ENCODE results near the gene SURF4.

The SURF4 gene

DNA sequence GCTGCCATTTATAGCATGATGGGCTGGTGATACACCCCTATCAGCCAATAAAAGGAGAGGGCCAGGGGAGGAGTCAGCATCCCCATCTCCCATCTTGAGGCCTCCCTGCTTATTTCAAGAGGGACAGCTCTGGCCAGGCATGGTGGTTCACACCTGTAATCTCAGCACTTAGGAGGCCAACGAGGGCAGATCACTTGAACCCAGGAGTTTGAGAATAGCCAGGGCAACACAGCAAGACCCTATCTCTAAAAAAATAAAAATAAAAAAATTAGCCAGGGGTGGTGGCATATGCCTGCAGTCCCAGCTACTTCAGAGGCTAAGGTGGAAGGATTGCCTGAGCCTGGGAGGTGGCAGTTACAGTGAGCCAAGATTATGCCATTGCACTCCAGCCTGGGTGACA is 32.2 kb upstream of the SURF4 start:
- peaks cover 90% of the 10 kb centered on the region for H3K36me3 ChIP-seq (ENCODE audit: control insufficient read depth, insufficient read depth, low read length)
- no peak overlapping the region for H3K4me3 ChIP-seq (ENCODE audit: extremely low read depth, insufficient read depth, low read length, poor library complexity, severe bottlenecking)
- 100% methylated on average over 1 of the region's 1 CpG; no CpG with 5 or more reads in 1 of the 2 experiments for WGBS, 2 experiments (ENCODE audit: insufficient coverage in 2 of 2)
- H3K27ac ChIP-seq (ENCODE audit: low read depth, low read length, severe bottlenecking): no peak overlapping the region
- H3K9me3 ChIP-seq (ENCODE audit: control insufficient read depth, low read length): no peaks in the 10 kb centered on the region
- H3K4me1 ChIP-seq (ENCODE audit: control insufficient read depth, insufficient read depth, low read length, poor library complexity, severe bottlenecking): no peaks in the 10 kb centered on the region

DNA sequence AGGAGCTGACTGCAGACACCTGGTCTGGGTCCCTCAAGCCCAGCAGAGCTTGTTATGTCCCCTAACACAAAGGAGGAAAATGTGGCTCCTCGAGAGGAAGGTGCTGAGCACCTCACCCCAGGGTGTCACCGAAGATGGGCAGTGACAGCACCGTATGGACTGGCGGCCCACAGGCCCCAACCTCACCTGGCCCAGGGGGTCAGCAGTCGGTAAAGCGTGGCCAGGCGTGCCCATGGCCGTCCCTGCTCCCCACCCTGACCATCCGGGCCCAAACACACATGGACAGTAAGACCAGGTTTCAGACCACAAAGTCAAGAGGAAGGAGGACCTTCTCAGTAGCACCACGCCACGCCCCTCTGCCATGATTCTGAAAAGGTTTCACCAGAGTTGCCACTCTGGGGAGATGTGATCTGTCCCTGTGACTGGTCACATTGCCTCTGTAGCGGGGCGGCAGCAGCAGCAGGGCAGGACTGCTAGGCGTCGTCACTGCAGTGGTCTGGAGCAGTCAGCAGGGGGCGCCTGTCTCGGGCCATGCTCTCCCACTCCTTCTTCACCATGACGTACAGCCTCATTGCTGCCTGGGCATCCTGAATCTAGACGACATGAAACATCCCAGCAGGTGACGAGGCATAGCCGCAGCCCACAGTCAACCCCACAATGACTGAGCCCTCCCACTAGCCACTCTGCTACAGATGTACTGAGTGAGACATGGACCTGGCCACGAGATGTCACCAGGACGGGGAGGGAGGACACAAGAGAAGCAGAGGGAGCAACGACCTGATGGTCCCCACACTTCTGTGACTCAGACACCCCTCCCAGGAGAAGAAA is 30.8 kb upstream of the SURF4 start:
- H3K4me3 ChIP-seq (ENCODE audit: extremely low read depth, insufficient read depth, low read length, poor library complexity, severe bottlenecking): no peak overlapping the region
- no peaks in the 10 kb centered on the region for H3K4me1 ChIP-seq (ENCODE audit: control insufficient read depth, insufficient read depth, low read length, poor library complexity, severe bottlenecking)
- H3K9me3 ChIP-seq (ENCODE audit: control insufficient read depth, low read length): no peaks in the 10 kb centered on the region
- H3K36me3 ChIP-seq (ENCODE audit: control insufficient read depth, insufficient read depth, low read length): peaks cover 77% of the 10 kb centered on the region
- H3K27ac ChIP-seq (ENCODE audit: low read depth, low read length, severe bottlenecking): no peak overlapping the region
- WGBS, 2 experiments (ENCODE audit: insufficient coverage in 2 of 2): 65 to 67% methylated on average over 17 to 24 of the region's 24 CpGs

DNA sequence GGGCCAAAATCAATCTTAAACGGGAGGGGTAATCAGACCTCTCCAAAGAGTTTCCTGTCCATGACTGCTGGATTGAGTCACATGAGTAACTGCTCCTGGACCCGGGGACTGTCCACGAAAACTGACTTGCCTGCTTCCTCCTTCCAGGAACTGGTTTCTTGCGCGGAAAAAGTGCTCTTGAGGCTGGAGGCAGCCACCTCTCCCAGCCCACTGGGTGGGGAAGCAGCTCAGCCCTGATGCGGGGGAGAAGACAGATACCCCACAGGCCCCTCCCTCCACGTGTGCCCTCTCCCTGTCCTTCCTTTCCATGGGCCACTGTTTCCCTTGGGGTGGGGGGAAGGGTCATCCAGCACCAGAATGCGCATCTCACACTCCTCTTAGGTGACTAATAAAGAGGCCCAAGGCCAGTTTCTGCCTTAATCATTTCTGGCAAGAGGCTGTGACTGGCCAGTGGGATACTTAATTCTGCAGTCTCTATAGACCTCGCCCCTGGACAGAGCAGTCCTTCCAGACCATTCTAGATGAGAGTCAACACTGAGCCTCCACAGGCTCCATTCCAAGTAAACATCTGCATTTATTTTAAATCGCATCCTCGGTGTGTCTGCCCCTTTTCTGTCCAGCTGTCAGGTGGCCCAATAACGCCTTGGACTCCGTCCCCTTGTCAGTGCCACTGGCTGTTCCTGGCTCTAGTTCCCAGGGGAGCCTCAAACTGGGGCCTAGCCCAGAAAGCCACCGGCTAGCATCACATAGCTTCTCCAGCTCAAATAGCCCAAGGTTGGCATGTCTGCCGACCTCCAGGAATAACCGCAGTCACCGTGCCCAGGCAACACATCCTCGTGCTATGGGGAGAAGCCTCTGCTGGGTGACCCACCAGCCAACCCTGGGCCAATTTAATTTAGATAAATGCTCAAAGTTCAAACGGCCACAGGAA is 29.9 kb upstream of the SURF4 start:
- peaks cover 68% of the 10 kb centered on the region for H3K36me3 ChIP-seq (ENCODE audit: control insufficient read depth, insufficient read depth, low read length)
- WGBS, 2 experiments (ENCODE audit: insufficient coverage in 2 of 2): 90 to 95% methylated on average over 11 to 13 of the region's 19 CpGs
- H3K4me1 ChIP-seq (ENCODE audit: control insufficient read depth, insufficient read depth, low read length, poor library complexity, severe bottlenecking): no peaks in the 10 kb centered on the region
- no peak overlapping the region for H3K4me3 ChIP-seq (ENCODE audit: extremely low read depth, insufficient read depth, low read length, poor library complexity, severe bottlenecking)
- no peaks in the 10 kb centered on the region for H3K9me3 ChIP-seq (ENCODE audit: control insufficient read depth, low read length)
- no peak overlapping the region for H3K27ac ChIP-seq (ENCODE audit: low read depth, low read length, severe bottlenecking)

DNA sequence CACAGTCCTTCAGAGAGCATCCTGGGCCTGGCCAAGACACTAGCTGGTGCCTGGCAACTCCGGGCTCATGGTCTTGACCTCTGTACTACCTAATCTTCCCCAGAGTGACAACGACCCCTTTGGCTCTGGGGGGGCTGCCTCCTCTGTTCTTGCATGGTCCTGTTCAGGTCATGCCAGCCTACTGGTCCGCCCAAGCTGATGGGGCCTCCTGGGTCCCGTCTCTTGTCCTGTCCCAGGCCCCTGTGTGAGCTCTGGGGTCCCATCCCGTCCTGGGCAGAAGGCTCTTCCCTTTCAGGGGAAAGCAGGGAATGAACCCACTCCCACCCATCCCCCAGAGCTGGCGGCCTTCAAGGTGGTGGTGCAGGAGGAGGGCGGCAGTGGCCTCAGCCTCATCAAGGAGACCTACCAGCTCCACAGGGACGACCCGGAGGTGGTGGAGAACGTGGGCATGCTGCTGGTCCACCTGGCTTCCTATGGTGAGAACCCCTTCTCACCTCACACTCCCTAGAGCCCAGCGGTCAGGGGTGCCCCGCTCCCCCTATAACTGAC is 28.7 kb upstream of the SURF4 start:
- no peaks in the 10 kb centered on the region for H3K4me1 ChIP-seq (ENCODE audit: control insufficient read depth, insufficient read depth, low read length, poor library complexity, severe bottlenecking)
- H3K9me3 ChIP-seq (ENCODE audit: control insufficient read depth, low read length): no peaks in the 10 kb centered on the region
- peaks cover 56% of the 10 kb centered on the region for H3K36me3 ChIP-seq (ENCODE audit: control insufficient read depth, insufficient read depth, low read length)
- 93 to 98% methylated on average over 4 to 7 of the region's 12 CpGs for WGBS, 2 experiments (ENCODE audit: insufficient coverage in 2 of 2)
- no peak overlapping the region for H3K27ac ChIP-seq (ENCODE audit: low read depth, low read length, severe bottlenecking)
- no peak overlapping the region for H3K4me3 ChIP-seq (ENCODE audit: extremely low read depth, insufficient read depth, low read length, poor library complexity, severe bottlenecking)

DNA sequence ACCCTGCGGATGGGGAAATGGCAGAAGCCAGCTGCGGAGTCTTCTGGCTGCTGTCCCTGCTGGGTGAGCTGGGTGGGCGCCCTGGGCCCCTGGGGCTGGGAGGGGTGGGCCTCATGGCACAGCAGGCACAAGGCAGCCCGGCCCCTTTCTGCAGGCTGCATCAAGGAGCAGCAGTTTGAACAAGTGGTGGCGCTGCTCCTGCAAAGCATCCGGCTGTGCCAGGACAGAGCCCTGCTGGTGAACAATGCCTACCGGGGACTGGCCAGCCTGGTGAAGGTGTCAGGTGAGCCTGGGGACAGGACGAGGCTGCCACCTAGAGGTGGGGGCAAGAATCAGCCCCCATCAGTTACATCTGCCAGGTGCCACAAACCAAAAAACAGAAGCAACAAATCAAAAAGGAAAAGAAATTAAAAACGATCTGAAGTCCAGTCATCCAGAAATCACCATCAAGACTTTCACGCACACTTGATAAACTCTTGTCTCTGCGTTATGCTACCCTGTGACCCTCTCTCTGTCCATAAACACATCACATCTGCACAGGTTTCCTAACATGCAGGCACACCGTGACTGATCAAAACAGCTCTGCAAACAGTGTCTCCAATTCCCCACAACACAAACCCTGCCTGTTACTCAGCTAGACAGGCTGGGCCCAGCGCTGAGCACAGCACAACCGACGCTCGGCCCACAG is 28.1 kb upstream of the SURF4 start:
- Histone ChIP-seq H3K4me3 (ENCODE audit: extremely low read depth, insufficient read depth, low read length, poor library complexity, severe bottlenecking) (no peak overlapping the region), H3K9me3 (ENCODE audit: control insufficient read depth, low read length) (no peaks in the 10 kb centered on the region)

DNA sequence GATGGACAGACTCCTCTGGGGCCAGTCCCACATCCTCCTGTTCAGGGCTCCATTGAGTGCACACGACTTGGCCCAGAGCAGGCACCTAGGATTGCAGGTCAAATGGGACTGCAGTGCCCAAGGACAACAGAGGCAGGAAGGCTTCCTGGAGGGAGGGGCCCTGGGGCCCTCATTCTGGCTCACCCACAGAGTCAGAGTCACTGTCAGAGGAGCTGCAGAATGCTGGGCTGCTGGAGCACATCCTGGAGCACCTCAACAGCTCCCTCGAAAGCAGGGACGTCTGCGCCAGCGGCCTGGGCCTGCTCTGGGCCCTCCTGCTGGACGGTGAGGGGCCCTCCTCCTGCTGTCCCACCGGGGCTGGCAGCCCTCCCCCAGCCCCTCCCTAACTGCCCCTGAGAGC is 26.8 kb upstream of the SURF4 start:
- Histone ChIP-seq H3K4me3 (ENCODE audit: extremely low read depth, insufficient read depth, low read length, poor library complexity, severe bottlenecking) (no peak overlapping the region), H3K9me3 (ENCODE audit: control insufficient read depth, low read length) (no peaks in the 10 kb centered on the region), H3K36me3 (ENCODE audit: control insufficient read depth, insufficient read depth, low read length) (peaks cover 38% of the 10 kb centered on the region), H3K4me1 (ENCODE audit: control insufficient read depth, insufficient read depth, low read length, poor library complexity, severe bottlenecking) (no peaks in the 10 kb centered on the region), H3K27ac (ENCODE audit: low read depth, low read length, severe bottlenecking) (no peak overlapping the region)
- WGBS, 2 experiments (ENCODE audit: insufficient coverage in 2 of 2): 91 to 97% methylated on average over 3 to 7 of the region's 7 CpGs

More for the DNA sequence above, 28.1 kb upstream of the SURF4 start:
- H3K36me3 ChIP-seq (ENCODE audit: control insufficient read depth, insufficient read depth, low read length): peaks cover 49% of the 10 kb centered on the region
- H3K27ac ChIP-seq (ENCODE audit: low read depth, low read length, severe bottlenecking): no peak overlapping the region
- no peaks in the 10 kb centered on the region for H3K4me1 ChIP-seq (ENCODE audit: control insufficient read depth, insufficient read depth, low read length, poor library complexity, severe bottlenecking)
- WGBS, 2 experiments (ENCODE audit: insufficient coverage in 2 of 2): 87 to 90% methylated on average over 15 of the region's 16 CpGs

DNA sequence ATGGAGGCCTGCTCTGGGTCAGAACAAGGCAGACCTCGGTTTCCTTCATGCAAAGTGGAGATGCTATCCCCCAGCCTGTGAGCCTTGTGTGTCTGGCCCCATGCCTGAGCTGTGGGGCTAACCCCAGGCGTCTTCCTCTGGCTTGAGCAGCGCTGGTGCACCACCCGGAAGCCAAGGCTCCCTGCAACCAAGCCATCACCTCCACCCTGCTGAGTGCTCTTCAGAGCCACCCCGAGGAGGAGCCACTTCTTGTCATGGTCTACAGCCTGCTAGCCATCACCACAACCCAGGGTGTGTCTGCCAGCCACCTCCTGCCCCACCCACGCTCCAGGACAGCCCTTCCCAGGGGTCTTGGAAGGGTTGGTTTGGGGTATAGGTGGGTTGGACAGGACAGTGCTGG is 25.7 kb upstream of the SURF4 start:
- WGBS, 2 experiments (ENCODE audit: insufficient coverage in 2 of 2): 99 to 100% methylated on average over 4 to 6 of the region's 6 CpGs
- no peak overlapping the region for H3K27ac ChIP-seq (ENCODE audit: low read depth, low read length, severe bottlenecking)
- H3K4me3 ChIP-seq (ENCODE audit: extremely low read depth, insufficient read depth, low read length, poor library complexity, severe bottlenecking): no peak overlapping the region
- H3K9me3 ChIP-seq (ENCODE audit: control insufficient read depth, low read length): no peaks in the 10 kb centered on the region
- H3K36me3 ChIP-seq (ENCODE audit: control insufficient read depth, insufficient read depth, low read length): peaks cover 29% of the 10 kb centered on the region
- H3K4me1 ChIP-seq (ENCODE audit: control insufficient read depth, insufficient read depth, low read length, poor library complexity, severe bottlenecking): no peaks in the 10 kb centered on the region

DNA sequence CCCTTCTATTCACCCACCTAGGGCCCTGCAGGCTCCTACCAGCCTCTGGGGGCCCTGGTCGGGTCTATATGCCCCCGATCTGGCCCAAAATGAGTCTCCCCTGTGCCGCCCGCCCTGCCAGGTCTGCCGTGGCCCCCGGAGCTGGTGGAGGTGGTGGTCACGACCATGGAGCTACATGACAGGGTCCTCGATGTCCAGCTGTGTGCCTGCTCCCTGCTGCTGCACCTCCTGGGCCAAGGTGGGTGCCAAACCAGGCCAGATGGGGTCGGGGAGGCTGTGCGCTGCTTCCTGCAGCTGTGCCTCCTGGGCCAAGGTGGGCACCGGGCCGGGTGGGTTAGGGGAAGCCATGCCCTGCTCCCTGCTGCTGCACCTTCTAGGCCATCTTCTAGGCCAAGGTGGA is 24.4 kb upstream of the SURF4 start:
- Histone ChIP-seq H3K4me3 (ENCODE audit: extremely low read depth, insufficient read depth, low read length, poor library complexity, severe bottlenecking) (no peak overlapping the region), H3K4me1 (ENCODE audit: control insufficient read depth, insufficient read depth, low read length, poor library complexity, severe bottlenecking) (no peaks in the 10 kb centered on the region), H3K9me3 (ENCODE audit: control insufficient read depth, low read length) (no peaks in the 10 kb centered on the region), H3K36me3 (ENCODE audit: control insufficient read depth, insufficient read depth, low read length) (peaks cover 17% of the 10 kb centered on the region), H3K27ac (ENCODE audit: low read depth, low read length, severe bottlenecking) (no peak overlapping the region)
- 90 to 93% methylated on average over 12 of the region's 12 CpGs for WGBS, 2 experiments (ENCODE audit: insufficient coverage in 2 of 2)

DNA sequence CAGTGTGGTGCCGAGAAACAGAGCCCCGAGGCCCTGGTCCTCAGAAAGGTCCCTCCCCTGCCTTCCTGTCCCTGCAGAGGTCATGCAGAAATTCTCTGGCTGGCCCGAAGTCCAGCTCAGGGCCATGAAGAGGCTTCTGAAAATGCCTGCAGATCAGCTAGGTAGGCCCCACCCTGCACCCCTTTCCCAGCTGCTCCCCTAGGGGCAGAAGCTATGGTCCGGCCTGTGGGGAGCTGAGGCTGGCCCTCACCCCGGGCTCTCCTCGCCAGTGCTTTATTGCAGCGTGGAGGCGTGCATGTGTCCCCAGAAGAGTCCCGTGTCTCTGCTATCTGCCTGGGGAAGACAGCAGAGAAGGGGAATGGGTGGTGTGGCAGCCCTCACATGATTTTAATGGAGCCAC is 22.0 kb upstream of the SURF4 start:
- no peaks in the 10 kb centered on the region for H3K9me3 ChIP-seq (ENCODE audit: control insufficient read depth, low read length)
- no peak overlapping the region for H3K27ac ChIP-seq (ENCODE audit: low read depth, low read length, severe bottlenecking)
- H3K36me3 ChIP-seq (ENCODE audit: control insufficient read depth, insufficient read depth, low read length): no peaks in the 10 kb centered on the region
- WGBS, 2 experiments (ENCODE audit: insufficient coverage in 2 of 2): 85 to 89% methylated on average over 3 to 9 of the region's 9 CpGs
- no peak overlapping the region for H3K4me3 ChIP-seq (ENCODE audit: extremely low read depth, insufficient read depth, low read length, poor library complexity, severe bottlenecking)
- H3K4me1 ChIP-seq (ENCODE audit: control insufficient read depth, insufficient read depth, low read length, poor library complexity, severe bottlenecking): no peaks in the 10 kb centered on the region

DNA sequence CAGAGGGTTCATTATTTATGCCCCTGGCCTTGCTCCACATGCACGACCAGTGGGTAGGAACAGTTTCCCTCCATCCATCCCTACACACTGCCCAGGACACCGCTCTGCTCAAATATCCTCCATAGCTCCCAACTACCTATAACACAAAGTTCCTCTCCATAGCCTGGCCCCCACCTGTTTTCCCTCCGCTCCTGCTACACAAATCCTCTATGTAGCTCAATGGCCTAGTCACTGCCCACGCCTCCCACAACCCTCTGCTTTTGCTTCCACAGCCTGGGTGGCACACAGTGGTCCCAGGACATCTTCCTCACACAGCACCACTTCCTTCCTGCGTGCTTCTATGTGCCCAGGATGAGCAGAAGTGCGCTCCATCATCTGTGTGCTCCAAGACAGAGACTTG is 21.5 kb upstream of the SURF4 start:
- WGBS, 2 experiments (ENCODE audit: insufficient coverage in 2 of 2): 86 to 92% methylated on average over 3 to 6 of the region's 6 CpGs
- Histone ChIP-seq H3K4me1 (ENCODE audit: control insufficient read depth, insufficient read depth, low read length, poor library complexity, severe bottlenecking) (no peaks in the 10 kb centered on the region), H3K9me3 (ENCODE audit: control insufficient read depth, low read length) (no peaks in the 10 kb centered on the region), H3K36me3 (ENCODE audit: control insufficient read depth, insufficient read depth, low read length) (no peaks in the 10 kb centered on the region), H3K27ac (ENCODE audit: low read depth, low read length, severe bottlenecking) (no peak overlapping the region), H3K4me3 (ENCODE audit: extremely low read depth, insufficient read depth, low read length, poor library complexity, severe bottlenecking) (no peak overlapping the region)

All from mesodermal cell (in vitro differentiated cells).